ENCODE results near the gene ADGRV1.
"Not testable (repeated sequence)": the region's sequence is repeated elsewhere in the genome, so short reads cannot be mapped to it uniquely, and the experiment has no call there.

DNA sequence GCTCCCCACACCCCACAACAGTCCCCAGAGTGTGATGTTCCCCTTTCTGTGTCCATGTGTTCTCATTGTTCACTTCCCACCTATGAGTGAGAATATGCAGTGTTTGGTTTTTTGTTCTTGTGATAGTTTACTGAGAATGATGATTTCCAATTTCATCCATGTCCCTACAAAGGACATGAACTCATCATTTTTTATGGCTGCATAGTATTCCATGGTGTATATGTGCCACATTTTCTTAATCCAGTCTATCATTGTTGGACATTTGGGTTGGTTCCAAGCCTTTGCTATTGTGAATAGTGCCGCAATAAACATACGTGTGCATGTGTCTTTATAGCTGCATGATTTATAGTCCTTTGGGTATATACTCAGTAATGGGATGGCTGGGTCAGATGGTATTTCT, 127.8 kb downstream of the ADGRV1 start:
- TF ChIP-seq, protein P1, sequence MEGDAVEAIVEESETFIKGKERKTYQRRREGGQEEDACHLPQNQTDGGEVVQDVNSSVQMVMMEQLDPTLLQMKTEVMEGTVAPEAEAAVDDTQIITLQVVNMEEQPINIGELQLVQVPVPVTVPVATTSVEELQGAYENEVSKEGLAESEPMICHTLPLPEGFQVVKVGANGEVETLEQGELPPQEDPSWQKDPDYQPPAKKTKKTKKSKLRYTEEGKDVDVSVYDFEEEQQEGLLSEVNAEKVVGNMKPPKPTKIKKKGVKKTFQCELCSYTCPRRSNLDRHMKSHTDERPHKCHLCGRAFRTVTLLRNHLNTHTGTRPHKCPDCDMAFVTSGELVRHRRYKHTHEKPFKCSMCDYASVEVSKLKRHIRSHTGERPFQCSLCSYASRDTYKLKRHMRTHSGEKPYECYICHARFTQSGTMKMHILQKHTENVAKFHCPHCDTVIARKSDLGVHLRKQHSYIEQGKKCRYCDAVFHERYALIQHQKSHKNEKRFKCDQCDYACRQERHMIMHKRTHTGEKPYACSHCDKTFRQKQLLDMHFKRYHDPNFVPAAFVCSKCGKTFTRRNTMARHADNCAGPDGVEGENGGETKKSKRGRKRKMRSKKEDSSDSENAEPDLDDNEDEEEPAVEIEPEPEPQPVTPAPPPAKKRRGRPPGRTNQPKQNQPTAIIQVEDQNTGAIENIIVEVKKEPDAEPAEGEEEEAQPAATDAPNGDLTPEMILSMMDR (conservative IDR thresholded peaks at IDR 0.05; ENCODE audit: low read length) = not testable (repeated sequence)
- not testable (repeated sequence) for TF ChIP-seq EZH2phosphoT487 (IDR thresholded peaks at IDR 0.05; ENCODE audit: borderline replicate concordance)

Measured in Loucy (cell line).